ENCODE data around the gene TASP1. TPM values are rescaled to one million over a fixed set of nuclear protein-coding genes. Genes with fewer than 3 reads are reported as not detected.
"Not testable (repeated sequence)": the region's sequence is repeated elsewhere in the genome, so short reads cannot be mapped to it uniquely, and the experiment has no call there.

TASP1 gene
- total RNA-seq, 2 donors from 2014 or later, result 8.9 to 9.8 TPM

DNA sequence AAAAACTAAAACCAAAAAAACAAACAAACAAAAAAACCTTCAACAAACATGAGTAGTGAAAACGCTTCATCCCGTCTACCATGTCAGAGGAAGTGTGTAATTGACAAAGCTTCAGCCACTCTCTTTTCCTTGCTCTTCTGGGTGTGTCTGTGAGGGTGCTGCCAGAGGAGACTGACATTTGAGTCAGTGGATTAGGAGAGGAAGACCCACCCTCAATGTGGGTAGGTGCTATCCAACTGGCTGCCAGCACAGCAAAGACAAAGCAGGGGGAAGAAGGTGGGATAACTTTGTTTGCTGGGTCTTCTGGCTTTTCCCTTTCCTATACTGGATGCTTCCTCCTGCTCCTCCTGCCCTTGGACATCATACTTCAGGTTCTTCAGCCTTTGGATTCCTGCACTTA is 145.6 kb downstream of the TASP1 start:
- Mint-ChIP-seq H3K4me1 (ENCODE audit: low read depth) (no peaks in the 10 kb centered on the region), H3K27ac (no peak overlapping the region), H3K9me3 (peaks cover 0 to 3% of the 10 kb centered on the region in 2 donors), H3K27me3 (ENCODE audit: low read depth) (no peaks in the 10 kb centered on the region), H3K4me3 (no peak overlapping the region), H3K36me3 (ENCODE audit: insufficient read depth in 2 of 2) (peaks cover 5 to 6% of the 10 kb centered on the region in 2 donors)
- DNase-seq, result no peak
- no peak for ATAC-seq (replicated peaks in 1 of 2)

- H3K27me3 Mint-ChIP-seq (ENCODE audit: low read depth), result no peaks in the 10 kb centered on the region
Measured at GRCh38 chr20:13492001-13492481, 146.7 kb downstream of the TASP1 start.

DNA sequence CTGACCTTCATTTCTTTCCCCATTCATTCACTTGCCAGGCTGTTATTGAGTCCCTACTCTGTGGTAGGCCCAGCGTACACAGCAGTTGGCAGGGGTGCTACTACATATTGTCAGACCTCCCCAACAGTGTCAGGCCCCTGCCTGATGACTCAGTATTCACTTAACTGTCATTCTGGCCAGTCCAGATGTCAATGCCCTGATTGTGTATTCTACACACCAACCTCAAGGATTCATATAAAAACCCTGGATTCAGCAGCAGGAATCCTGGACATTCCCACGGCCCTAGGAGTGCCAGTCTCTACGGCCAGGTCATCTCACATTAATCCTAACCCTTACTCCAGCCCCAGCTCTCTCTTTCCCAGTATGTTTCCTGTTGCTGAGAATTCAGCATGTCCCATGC is 151.5 kb downstream of the TASP1 start:
- H3K4me1 Mint-ChIP-seq (ENCODE audit: low read depth), result no peaks in the 10 kb centered on the region
- no peak overlapping the region for H3K4me3 Mint-ChIP-seq
- peaks cover 9 to 11% of the 10 kb centered on the region in 2 donors for H3K36me3 Mint-ChIP-seq (ENCODE audit: insufficient read depth in 2 of 2)
- no peaks in the 10 kb centered on the region for H3K9me3 Mint-ChIP-seq
- DNase-seq (no peak), ATAC-seq (replicated peaks in 1 of 2) (no peak)
- no peak overlapping the region for H3K27ac Mint-ChIP-seq
- H3K27me3 Mint-ChIP-seq (ENCODE audit: low read depth), result no peaks in the 10 kb centered on the region

More at GRCh38 chr20:13492001-13492481, 146.7 kb downstream of the TASP1 start:
- no peak for ATAC-seq (replicated peaks in 1 of 2)
- Mint-ChIP-seq H3K4me3 (no peak overlapping the region), H3K9me3 (peaks cover 0 to 2% of the 10 kb centered on the region in 2 donors), H3K36me3 (ENCODE audit: insufficient read depth in 2 of 2) (peaks cover 3% of the 10 kb centered on the region in 2 donors), H3K4me1 (ENCODE audit: low read depth) (no peaks in the 10 kb centered on the region), H3K27ac (no peak overlapping the region)
- no peak for DNase-seq

GRCh38 chr20:13486694-13487093 is 152.0 kb downstream of the TASP1 start:
- H3K9me3 Mint-ChIP-seq, result no peaks in the 10 kb centered on the region
- peaks cover 14 to 16% of the 10 kb centered on the region in 2 donors for H3K36me3 Mint-ChIP-seq (ENCODE audit: insufficient read depth in 2 of 2)
- no peak overlapping the region for H3K27ac Mint-ChIP-seq
- H3K4me3 Mint-ChIP-seq, result no peak overlapping the region
- H3K27me3 Mint-ChIP-seq (ENCODE audit: low read depth), result no peaks in the 10 kb centered on the region
- ATAC-seq (replicated peaks in 1 of 2) (no peak), DNase-seq (no peak)
- H3K4me1 Mint-ChIP-seq (ENCODE audit: low read depth), result no peaks in the 10 kb centered on the region

- Mint-ChIP-seq H3K36me3 (ENCODE audit: insufficient read depth in 2 of 2) (peaks cover 19 to 24% of the 10 kb centered on the region in 2 donors), H3K9me3 (peaks cover 0 to 2% of the 10 kb centered on the region in 2 donors), H3K4me1 (ENCODE audit: low read depth) (no peaks in the 10 kb centered on the region), H3K27me3 (ENCODE audit: low read depth) (no peaks in the 10 kb centered on the region), H3K27ac (no peak overlapping the region), H3K4me3 (no peak overlapping the region)
- DNase-seq (no peak), ATAC-seq (replicated peaks in 1 of 2) (no peak)
Measured at GRCh38 chr20:13485576-13485975, 153.2 kb downstream of the TASP1 start.

DNA sequence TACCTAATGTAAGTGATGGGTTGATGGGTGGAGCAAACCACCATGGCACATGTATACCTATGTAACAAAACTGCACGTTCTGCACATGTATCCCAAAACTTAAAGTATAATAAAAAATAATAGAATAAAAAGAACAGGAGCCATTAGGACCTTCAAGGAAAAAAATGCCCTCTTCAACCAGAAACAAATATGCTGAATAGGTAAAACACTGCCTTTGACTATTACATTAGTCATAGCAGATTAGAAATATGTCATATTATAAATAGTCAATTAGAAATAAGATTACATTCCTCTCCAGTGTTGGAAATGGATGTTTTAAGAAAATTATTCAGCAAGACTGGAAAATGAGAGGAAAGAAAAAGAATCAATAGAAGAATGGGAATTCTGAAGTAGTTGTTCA is 153.7 kb downstream of the TASP1 start:
- H3K9me3 Mint-ChIP-seq; H3K27me3 Mint-ChIP-seq (ENCODE audit: low read depth); H3K4me1 Mint-ChIP-seq (ENCODE audit: low read depth); DNase-seq; H3K4me3 Mint-ChIP-seq; H3K27ac Mint-ChIP-seq; ATAC-seq (replicated peaks in 1 of 2): not testable (repeated sequence)
- H3K36me3 Mint-ChIP-seq (ENCODE audit: insufficient read depth in 2 of 2), result peaks cover 19 to 25% of the 10 kb centered on the region in 2 donors

DNA sequence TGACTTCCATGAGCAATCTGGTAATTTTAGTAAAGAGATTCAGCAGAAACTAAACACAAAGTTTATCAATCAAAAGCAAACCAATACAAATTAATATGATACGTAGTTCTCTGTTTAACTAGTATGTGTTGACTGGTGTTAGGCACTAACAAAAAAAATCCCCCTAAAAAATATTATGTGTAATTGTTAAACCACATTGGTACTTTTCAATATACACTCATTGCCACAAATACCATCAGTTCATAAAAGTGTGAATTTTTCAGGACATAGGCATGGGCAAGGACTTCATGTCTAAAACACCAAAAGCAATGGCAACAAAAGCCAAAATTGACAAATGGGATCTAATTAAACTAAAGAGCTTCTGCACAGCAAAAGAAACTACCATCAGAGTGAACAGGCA is 155.3 kb downstream of the TASP1 start:
- H3K4me1 Mint-ChIP-seq (ENCODE audit: low read depth); DNase-seq; ATAC-seq (replicated peaks in 1 of 2); H3K27ac Mint-ChIP-seq; H3K4me3 Mint-ChIP-seq; H3K9me3 Mint-ChIP-seq; H3K27me3 Mint-ChIP-seq (ENCODE audit: low read depth): not testable (repeated sequence)
- peaks cover 19 to 29% of the 10 kb centered on the region in 2 donors for H3K36me3 Mint-ChIP-seq (ENCODE audit: insufficient read depth in 2 of 2)

GRCh38 chr20:13478366-13478765 is 160.4 kb downstream of the TASP1 start:
- ATAC-seq (replicated peaks in 1 of 2) (no peak), DNase-seq (no peak)
- H3K4me1 Mint-ChIP-seq (ENCODE audit: low read depth), result no peaks in the 10 kb centered on the region
- peaks cover 5% of the 10 kb centered on the region in 2 donors for H3K9me3 Mint-ChIP-seq
- peaks cover 18 to 28% of the 10 kb centered on the region in 2 donors for H3K36me3 Mint-ChIP-seq (ENCODE audit: insufficient read depth in 2 of 2)
- no peak overlapping the region for H3K4me3 Mint-ChIP-seq
- H3K27ac Mint-ChIP-seq, result no peak overlapping the region
- no peaks in the 10 kb centered on the region for H3K27me3 Mint-ChIP-seq (ENCODE audit: low read depth)

GRCh38 chr20:13474467-13474866 is 164.3 kb downstream of the TASP1 start:
- no peak overlapping the region for H3K27ac Mint-ChIP-seq
- H3K9me3 Mint-ChIP-seq, result peaks cover 8 to 12% of the 10 kb centered on the region in 2 donors
- H3K36me3 Mint-ChIP-seq (ENCODE audit: insufficient read depth in 2 of 2), result peaks cover 12 to 17% of the 10 kb centered on the region in 2 donors
- H3K27me3 Mint-ChIP-seq (ENCODE audit: low read depth), result no peaks in the 10 kb centered on the region
- no peak for DNase-seq
- H3K4me3 Mint-ChIP-seq, result no peak overlapping the region
- no peaks in the 10 kb centered on the region for H3K4me1 Mint-ChIP-seq (ENCODE audit: low read depth)
- no peak for ATAC-seq (replicated peaks in 1 of 2)

- DNase-seq, result no peak
- no peaks in the 10 kb centered on the region for H3K27me3 Mint-ChIP-seq (ENCODE audit: low read depth)
Measured at GRCh38 chr20:13469262-13469661, 169.5 kb downstream of the TASP1 start.

GRCh38 chr20:13468166-13468565 is 170.6 kb downstream of the TASP1 start:
- no peak for DNase-seq
- Mint-ChIP-seq H3K27ac (no peak overlapping the region), H3K27me3 (ENCODE audit: low read depth) (no peaks in the 10 kb centered on the region), H3K4me1 (ENCODE audit: low read depth) (no peaks in the 10 kb centered on the region), H3K4me3 (no peak overlapping the region), H3K36me3 (ENCODE audit: insufficient read depth in 2 of 2) (peaks cover 9 to 18% of the 10 kb centered on the region in 2 donors), H3K9me3 (peaks cover 6% of the 10 kb centered on the region in 2 donors)
- ATAC-seq (replicated peaks in 1 of 2), result no peak

More at GRCh38 chr20:13469262-13469661, 169.5 kb downstream of the TASP1 start:
- ATAC-seq (replicated peaks in 1 of 2), result no peak
- peaks cover 8 to 10% of the 10 kb centered on the region in 2 donors for H3K9me3 Mint-ChIP-seq
- no peak overlapping the region for H3K4me3 Mint-ChIP-seq
- H3K27ac Mint-ChIP-seq, result no peak overlapping the region
- peaks cover 12 to 18% of the 10 kb centered on the region in 2 donors for H3K36me3 Mint-ChIP-seq (ENCODE audit: insufficient read depth in 2 of 2)
- H3K4me1 Mint-ChIP-seq (ENCODE audit: low read depth), result no peaks in the 10 kb centered on the region

DNA sequence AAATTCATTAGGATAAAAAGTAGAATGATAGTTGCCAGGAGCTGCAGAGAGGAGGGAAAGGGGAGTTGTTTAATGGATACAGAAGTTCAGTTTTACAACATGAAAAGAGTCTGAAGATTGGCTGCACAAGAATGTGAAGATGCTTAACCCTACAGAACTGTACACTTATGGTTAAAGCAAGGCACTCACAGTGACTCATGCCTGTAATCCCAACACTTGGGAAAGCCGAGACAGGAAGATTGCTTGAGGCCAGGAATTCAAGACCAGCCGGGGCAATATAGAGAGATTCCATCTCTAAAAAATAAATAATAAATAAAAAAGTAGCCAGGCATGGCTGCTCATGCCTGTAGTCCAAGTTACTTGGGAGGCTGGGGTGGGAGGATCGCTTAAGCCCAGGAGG is 174.0 kb downstream of the TASP1 start:
- no peak overlapping the region for H3K4me3 Mint-ChIP-seq
- no peaks in the 10 kb centered on the region for H3K4me1 Mint-ChIP-seq (ENCODE audit: low read depth)
- H3K27ac Mint-ChIP-seq, result no peak overlapping the region
- no peaks in the 10 kb centered on the region for H3K27me3 Mint-ChIP-seq (ENCODE audit: low read depth)
- ATAC-seq (replicated peaks in 1 of 2) (no peak), DNase-seq (no peak)
- H3K9me3 Mint-ChIP-seq, result no peaks in the 10 kb centered on the region
- peaks cover 0 to 6% of the 10 kb centered on the region in 2 donors for H3K36me3 Mint-ChIP-seq (ENCODE audit: insufficient read depth in 2 of 2)

DNA sequence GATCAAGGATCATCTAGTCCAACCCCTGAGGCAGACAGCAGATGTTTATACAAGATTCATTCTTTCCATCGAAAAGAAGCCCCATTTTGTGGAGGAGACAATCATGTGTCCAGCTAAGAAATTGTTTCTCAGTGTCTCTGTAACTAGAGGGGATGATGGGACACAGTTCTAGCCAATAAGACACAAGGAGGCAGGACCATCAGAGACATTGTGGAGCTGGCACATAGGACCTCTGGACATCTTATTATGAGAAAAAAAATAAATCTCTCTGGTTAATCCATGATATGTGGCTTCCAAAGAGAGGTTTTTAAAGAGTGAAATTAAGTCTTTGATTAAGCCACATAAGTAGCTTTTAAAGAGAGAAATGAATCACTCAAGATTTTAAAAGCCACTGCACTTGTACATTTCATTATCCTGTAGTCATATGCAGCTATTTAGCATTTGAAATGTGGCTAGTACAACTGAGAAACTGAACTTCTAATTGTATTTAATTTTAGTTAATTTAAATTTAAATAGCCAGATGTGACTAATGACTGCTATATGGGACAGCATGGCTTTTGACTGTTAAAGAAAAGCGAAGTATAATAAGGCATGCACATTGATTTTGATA is 176.8 kb downstream of the TASP1 start:
- DNase-seq (no peak), ATAC-seq (replicated peaks in 1 of 2) (no peak)
- no peaks in the 10 kb centered on the region for H3K4me1 Mint-ChIP-seq (ENCODE audit: low read depth)
- no peaks in the 10 kb centered on the region for H3K9me3 Mint-ChIP-seq
- no peaks in the 10 kb centered on the region for H3K27me3 Mint-ChIP-seq (ENCODE audit: low read depth)
- H3K36me3 Mint-ChIP-seq (ENCODE audit: insufficient read depth in 2 of 2), result no peaks in the 10 kb centered on the region
- H3K27ac Mint-ChIP-seq, result no peak overlapping the region
- H3K4me3 Mint-ChIP-seq, result no peak overlapping the region
